SK-N-DZ (cell line): ENCODE data around the gene ABCA1.

Experiments
- DNase-seq: peaks from one replicate; pipeline ENCODE4 v3.0.0-alpha.2; 2015; ENCODE audit warnings: low spot score

The ABCA1 gene

DNA sequence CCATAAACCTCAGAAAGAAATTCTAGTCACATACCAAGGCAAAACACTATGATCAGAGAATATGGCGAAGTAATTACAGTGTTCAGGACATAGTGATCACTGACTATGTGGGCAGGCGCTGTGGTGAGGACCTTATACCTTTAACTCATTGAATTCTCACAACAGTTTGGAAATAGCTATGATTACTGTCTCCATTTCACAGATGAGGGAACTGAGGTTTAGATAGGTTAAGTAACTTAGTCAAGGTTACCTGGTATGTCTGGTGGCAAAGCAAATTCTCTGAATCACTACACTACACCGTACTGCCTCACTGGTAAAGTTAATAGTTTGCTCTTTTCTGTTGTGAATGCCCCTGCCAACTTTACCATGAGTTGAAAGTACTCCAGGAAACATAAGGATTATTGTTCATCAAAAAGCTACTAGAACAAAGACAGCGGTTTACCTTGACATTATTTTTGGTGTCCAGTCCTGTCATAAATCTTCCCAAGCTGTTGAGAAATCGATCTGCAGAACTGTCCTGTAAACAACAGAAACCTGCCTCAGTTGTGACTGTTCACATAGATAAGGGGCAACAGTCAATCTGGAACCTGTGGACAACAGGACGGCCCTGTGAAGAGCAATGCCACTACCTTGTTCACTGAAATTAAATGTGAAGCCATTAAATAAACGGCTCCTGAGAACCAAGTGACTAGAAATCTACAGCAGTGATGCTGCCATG lies 127.7 kb downstream of the ABCA1 start:
- no peak for DNase-seq

DNA sequence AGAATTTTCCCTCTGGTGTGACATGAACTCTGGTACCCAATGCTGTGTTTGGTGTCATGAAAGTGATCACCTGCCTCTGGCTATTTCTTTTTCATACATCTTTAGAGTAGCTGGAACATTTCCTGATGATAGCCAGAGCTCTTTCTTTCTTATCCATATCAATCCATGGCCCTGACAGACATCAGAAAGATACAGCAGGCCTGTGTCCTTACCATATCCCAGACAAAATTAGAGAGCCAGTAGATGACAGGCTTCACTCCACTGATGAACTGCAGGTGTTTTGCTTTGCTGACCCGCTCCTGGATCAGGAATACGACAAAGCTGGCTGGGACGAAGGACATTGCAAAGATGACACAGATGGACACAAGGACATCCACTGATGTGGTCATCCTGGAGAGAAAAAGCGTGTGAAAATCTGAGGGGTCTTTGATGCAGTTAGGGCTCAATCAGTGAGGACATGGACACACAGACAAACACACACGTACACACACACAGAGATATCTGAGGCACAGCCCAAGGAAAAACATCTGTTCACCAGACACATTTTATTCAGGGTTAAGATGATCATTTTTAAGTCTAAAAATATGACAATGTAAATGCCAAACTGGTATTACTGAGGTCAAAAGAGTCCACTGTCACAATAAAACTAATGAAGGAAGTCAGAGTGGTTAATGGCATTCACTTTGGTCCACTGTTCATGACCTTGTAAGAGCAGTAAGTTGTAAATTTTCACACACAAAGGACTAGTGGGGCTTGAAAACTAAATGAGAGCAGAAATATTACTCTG lies 129.6 kb downstream of the ABCA1 start:
- peak; percentile 89 for DNase-seq

DNA sequence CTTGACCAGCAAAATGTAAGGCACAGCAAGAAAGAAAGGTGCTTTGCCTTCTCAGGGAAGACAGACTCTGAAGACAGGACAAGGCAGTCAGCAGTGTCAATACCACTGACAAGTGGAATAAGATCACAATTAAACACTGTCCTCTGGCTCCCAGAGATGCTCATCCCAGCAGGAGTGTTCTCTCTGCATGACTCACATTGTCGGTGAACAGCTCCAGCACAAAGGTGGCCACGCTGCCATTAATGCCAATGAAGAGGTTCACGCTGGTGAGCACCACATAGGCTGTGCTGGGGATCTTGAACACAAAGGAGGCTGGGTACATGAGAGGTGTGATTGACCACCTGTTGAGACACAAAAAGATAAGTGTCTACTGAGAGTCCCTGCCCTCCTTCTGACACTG lies 132.1 kb downstream of the ABCA1 start:
- no peak for DNase-seq

DNA sequence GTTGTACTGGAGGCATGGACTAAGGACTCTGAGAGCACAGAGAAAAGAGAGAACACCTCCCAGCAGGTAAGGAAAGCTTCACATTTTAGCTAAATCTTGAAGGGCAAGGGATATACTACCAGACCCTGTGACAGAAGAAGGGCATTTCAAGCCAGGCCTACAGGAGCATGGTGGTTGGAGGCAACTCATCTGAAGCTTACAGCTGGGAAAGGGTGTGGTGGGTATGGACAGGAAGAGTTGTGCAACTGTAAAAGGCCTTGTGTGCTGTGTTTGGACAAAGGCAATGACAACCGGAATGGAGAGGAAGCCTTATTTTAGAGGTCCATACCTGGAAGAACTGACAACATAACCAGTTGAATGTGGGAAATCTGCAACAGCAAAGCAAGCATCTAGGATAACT lies 132.9 kb downstream of the ABCA1 start:
- DNase-seq, result no peak

DNA sequence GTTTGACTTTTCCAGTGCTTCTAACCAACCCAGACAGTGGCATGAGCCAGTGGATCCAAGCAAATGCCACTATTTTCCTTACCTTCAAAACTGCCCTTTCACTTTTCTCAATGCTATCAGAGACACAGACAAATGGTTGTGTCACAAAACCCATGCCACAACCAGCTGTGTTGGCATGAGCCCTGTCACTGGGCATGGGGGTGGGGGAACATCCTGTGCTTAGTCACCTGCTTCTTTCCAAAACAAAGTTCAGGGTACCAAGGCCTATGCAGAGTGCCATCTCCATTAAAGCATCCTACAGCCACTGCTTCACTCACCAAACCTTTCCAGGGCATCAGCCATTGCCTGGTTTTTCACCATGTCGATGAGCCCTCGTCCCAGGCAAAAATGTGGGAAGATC lies 133.9 kb downstream of the ABCA1 start:
- no peak for DNase-seq

DNA sequence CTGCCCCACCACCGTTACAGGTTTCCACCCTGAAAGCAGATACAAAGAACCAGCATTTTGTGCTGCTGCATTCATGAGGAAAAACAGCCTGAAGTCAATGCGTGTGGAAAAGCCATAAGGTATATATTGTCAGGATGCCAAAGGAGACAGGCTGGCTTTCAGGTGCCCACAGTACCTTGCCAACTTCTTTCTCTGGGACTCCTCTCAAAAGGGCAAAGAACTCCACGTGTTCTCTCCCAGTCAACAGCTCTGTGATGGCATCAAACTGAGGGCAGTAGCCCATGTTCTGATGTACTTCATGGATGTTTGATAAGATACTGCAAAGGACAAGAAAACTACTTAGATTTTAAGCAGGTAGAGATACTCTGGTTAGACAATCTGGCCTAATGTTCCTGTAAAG lies 139.7 kb downstream of the ABCA1 start:
- no peak for DNase-seq

DNA sequence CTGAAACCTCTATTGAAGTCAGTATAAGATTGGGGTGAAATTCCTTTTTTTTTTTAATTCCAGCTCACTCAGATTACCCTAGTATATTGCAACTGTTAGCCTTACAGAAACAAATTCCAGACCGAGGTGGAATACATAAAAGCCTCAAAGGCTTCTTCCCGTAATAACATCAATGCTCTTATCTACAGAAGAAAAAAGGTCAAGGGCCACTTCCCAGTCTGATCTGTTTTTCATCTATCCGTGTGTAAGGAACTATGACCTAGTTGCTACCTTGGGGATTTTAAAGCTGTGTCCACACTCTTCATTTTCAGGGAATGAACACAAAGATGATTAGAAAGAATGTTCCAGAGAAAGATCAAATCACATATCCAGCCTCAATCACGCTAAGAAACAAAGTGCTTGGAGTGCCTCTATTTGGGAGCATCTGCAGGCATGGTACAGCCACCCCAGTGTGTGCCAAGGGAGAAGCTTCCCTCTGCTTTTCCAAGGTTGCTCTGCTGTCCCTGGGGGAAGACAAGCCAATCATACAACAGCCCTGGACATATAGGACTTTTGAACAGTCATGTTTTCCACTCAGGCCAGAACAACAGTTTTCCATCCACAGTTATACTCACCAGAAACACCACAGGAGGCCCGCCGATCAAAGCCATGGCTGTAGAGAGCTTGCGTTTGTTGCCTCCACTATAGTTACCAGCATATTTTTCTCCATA lies 140.5 kb downstream of the ABCA1 start:
- DNase-seq, result peak; percentile 88

DNA sequence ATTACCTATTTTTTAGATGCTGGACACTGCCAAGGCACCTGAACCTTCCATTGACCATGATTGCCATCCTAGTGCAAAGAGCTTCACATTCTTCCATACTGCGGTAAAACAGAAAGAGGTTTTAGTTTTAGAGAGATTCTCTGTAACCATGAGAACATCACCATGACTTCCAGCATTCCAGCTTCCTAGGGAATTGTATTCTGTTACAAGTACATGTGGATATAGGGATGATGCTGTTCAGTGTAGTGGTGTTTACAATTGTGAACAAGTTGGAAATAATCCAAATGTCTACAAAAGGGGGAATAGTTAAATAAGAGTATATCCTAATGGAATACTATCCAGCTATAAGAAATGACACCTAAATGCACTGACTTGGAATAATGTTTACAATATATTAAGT lies 141.7 kb downstream of the ABCA1 start:
- no peak for DNase-seq

DNA sequence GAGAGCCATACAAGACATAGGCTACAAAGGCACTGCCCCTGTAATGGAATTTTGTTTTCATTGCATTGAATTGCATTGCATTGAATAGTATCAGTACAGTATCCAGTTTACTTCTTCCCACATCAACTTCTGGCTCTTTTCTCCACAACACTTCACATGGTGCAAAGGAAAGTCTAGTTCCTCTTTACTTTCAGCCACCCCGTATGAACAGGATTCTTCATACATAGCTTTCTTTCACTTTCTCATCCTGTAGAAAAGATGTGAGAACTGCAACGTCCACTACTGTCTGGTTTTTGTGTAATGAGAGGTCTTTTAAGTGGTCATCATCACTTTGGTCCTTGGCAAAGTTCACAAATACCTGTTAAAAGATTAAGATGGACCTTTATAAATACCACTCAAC lies 143.9 kb downstream of the ABCA1 start:
- no peak for DNase-seq

DNA sequence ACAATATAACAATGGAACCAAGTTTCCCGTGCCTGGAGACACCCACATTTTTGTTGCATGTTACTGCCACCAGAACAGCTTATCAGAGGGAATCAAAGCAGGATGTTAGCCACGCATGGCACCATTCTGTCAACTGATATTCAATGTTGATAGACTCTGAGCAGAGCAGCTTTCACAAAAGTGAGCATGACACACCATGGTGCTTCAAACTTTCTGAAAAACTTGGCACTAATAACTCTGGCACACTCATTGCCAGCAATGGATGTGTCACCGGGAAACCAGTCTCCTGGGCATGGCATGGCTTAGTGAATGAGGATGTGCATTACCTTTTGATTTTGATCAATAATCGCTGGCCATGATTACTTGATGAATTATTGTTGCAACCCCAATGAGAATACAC lies 144.4 kb downstream of the ABCA1 start:
- DNase-seq, result no peak

DNA sequence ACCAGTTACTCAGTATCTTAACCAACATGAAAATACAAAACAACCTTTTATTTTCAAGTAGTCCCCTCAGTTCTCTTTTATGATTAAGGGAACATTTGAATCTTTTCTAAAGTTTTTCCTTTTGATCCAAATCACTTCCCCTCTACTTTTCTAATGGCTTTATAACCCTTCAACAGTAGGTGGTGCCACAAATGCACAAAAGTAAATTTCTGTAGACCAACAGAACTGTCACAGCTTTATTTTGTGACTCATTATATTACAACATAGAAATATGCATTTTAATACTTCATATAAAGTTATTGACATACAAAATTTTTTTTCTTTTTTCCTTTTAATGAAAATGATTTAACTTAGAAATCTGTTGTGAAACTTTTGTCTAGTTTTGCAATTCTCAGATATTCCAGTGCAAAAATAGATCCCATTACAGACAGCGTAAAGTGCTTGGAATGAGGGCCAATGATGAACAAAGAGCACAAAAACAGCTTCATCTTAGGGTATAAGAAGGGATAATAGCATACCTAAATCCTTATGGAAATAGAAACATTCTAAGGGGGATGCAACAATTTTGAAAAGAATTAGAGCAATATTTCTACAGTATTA lies 147.1 kb downstream of the ABCA1 start:
- no peak for DNase-seq

DNA sequence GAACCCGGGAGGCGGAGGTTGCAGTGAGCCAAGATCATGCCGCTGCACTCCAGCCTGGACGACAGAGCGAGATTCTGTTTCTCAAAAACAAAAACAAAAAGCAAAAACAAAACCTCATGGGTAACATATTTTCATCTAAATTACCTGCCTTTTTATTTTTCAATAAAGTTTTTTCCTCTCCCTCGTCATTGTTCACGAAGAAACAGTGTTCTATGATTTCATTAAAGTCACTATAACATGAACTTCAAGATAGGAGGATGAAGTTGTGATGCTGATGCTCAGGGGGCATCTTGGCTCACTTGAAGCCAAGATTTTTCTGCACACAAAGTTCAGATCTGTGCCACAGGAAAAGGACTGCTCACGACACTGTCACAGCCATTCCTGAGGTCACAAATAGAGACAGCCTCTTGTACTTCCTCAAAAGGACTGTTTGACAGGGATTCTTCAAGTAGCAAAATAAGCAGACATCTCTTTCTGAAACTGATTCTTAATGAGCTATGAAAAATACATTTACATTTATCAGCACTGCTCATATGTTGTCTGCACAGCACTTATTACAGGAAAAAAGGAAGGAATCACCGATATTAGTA lies 147.9 kb downstream of the ABCA1 start:
- DNase-seq, result no peak

DNA sequence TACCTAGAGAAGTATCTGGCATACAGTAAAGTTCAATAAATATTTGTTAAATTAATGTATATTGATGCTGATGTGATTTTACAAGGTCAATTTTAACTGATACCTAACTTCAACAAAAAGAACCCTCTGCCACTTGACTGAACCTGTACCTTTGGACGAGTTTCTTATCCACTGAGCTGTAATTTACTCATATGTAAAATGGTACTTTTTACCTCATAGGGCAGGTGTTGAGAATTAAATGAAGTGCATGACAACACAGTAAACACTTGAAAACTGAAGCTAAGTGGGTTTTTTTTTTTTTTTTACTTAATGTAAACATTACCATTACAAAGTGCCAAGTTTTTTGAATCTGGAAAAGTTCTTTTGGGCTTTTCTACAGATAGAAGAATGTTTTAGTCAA lies 148.6 kb downstream of the ABCA1 start:
- no peak for DNase-seq

DNA sequence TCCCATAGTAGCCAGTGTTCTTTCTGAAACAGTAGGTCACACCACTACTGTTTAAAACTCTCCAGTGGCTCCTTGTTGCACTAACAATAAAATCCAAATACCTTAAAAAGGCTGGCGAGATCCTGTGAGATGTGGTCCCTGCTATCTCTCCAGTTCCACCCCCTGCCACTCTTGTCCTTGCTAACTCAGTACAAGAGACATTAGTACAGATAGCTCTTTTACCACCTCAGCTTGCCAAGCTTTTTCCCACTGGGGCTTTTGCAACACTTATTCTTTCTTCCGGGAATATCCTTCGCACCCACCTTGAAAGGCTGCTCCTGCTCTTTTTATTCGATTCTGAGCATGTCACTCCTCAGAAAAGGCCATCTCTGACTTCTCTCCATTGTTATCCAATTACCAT lies 149.2 kb downstream of the ABCA1 start:
- no peak for DNase-seq

DNA sequence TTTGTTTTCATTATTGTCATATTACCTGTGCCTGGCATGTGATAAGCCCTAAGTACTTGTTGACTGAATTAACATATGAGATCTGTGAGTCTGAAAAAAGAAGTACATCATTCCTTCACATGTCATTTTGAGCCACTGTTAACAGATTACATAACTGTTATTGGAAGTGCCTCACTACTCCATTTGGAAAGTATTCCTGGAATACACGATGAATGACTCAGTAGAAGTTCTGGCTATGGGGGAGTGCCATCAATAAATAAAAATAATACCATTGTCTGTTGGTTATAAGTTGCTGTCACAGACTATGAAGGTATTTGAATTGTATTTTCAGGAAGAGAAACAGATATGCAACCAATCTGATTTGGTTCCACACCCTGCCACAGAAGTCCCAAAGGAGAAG lies 151.2 kb downstream of the ABCA1 start:
- no peak for DNase-seq

DNA sequence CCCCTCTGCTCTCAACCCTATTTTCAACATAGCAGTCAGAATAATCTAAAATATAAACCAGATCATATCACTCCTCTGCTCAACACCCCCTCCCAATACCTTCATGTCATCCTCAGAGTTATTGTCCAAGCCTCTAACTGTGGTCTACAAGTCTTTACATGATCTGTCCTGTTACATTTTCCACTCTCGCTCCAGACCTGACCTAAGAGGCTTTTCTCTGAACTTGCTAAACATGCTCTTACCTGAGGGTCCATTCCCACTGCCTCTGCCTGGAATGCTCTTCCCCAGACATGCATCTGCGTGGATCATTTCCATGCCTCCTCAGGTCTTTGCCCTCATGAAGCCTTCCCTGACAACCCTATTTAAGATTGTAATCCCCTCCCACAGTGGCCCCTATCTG lies 152.0 kb downstream of the ABCA1 start:
- no peak for DNase-seq

DNA sequence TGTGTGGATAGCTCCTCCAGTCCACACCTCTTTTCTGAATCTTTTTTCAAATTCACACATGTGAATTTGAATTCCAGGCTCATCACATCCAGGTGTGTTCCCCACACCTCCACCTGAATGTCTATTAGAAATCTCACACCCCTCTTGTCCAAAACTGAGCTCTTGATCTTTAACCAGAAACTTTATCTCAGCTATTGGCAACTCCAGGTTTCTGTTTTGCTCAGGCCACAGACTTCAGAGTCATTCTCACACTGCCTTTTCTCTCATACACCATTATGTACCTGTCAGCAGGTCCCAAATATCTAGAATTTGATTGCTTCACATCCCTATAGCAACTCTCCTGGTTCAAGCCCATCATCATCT lies 152.4 kb downstream of the ABCA1 start:
- no peak for DNase-seq

DNA sequence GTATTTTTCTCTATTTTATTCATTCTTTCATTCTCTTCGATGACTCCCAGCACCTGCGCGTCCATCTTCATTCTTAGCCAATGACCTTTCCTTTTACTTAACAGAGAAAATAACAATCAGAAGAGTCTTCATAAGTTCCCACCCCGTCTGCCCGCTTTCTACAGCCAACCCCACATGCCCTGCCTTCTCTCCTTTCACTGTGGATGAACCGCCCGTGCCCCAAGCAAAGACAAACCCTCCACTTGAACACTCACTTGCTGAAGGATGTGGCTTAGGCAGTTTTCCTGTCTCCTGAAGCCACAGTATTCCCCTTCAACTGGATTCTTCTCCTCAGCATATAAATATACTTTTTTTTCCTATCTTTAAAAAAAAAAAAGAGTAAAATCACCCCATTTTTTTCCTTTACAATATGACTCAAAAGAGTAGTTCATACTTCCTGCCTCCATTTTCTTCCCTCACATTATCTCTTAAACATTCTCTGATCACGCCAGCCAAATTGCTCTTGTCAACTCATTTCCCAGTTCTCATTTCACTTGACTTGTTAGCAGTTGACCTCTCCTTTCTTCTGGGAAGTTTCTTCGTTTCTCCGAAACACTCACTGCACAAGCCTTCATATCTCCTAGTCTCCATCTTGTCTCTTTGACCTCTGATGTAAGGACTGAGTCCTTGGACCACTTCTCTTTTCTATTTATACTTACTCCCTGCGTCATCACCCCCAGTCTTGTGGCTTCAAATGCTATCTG lies 153.0 kb downstream of the ABCA1 start:
- DNase-seq, result no peak

DNA sequence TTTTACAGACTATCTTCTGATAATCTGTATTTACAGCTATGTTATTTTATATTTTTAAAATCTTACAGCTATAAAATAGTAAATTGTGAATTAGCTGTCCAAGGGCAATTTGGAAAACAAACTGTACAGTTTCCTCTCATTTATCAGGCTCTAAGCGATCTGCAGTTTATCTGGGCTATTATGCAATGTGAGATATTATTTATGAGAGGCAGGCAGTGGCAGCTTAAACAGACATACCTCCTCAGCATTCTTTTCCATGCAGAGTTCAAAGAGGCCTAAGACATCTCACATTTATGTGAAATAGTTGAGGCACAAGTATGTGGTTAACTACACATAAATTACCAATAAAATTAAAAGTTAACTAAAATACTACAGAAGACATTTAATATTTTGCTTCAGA lies 153.8 kb downstream of the ABCA1 start:
- DNase-seq, result no peak

DNA sequence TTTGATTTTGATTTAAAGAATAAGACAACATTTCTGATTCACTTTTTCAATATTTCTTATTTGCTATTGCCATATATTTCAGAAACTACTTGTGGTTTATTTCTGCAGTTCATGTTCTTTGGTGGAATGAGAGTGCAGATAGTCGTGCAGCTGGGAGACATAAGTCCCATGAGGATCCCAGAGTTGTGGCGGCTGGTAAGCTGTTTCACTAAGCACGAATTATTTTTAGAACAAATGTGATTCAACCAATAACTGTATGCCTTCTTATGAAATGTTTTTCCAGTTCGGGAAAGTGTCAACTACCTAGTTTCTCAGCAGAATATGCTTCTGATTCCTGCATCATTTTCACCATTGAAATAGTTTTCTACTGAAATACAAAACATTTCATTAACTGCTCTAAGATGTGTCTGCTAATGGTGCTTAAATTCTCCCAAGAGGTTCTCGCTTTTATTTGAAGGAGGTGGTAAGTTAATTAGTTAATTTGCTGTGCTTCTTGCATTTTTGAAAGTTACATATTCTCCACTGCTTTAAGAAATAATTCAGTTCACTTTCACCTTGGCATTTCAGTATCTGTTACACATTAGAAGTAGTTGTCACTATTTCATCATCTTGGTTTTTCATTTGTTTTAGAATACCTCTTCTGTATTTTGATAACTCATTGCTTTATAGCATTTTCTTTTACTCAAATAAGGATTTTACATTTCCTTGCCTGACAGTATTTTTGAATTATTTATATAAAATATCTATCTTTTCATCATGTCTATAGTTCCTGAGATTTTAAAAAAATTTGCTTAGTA lies 155.0 kb downstream of the ABCA1 start:
- no peak for DNase-seq
